Endothelial cell of umbilical vein (primary cell): Measurements from ENCODE around the gene RHBDF1.

Experiments used
- EZH2 ChIP-seq: IDR thresholded peaks from 2 replicates; pipeline ENCODE4 v1.6.1; 2012; ENCODE audit warnings: borderline replicate concordance, low read depth, mild to moderate bottlenecking, moderate library complexity, low read length, inconsistent platforms; ENCODE audit not compliant: severe bottlenecking
- FOS ChIP-seq: IDR thresholded peaks from 2 replicates; pipeline ENCODE4 v1.6.1; 2011; ENCODE audit warnings: mild to moderate bottlenecking, low read length, moderate library complexity, borderline replicate concordance; ENCODE audit not compliant: insufficient read depth
- GATA2 ChIP-seq: IDR thresholded peaks from 2 replicates; pipeline ENCODE4 v1.7.0; 2011; ENCODE audit warnings: low read depth, mild to moderate bottlenecking, moderate library complexity, mixed read lengths, low read length; ENCODE audit not compliant: insufficient read length, insufficient read depth
- JUN ChIP-seq: IDR thresholded peaks from 2 replicates; pipeline ENCODE4 v1.6.1; 2011; ENCODE audit warnings: borderline replicate concordance, low read depth; ENCODE audit not compliant: insufficient read length, insufficient read depth
- MAX ChIP-seq: IDR thresholded peaks from 2 replicates; pipeline ENCODE4 v1.6.1; 2011; ENCODE audit not compliant: insufficient read depth, insufficient read length
- MYC ChIP-seq: IDR thresholded peaks from one replicate; pipeline ENCODE4 v1.6.1; 2011; ENCODE audit warnings: mild to moderate bottlenecking, low read depth, low read length
- POLR2A ChIP-seq: IDR thresholded peaks from 2 replicates; pipeline ENCODE4 v1.6.1; 2012; ENCODE audit warnings: low read depth, mild to moderate bottlenecking, control low read depth, low read length
- POLR2AphosphoS5 ChIP-seq: IDR thresholded peaks from 2 replicates; pipeline ENCODE4 v1.6.1; 2012; ENCODE audit warnings: low read depth, mild to moderate bottlenecking, control low read depth, low read length, moderate library complexity; ENCODE audit not compliant: insufficient read depth
- TF ChIP-seq, protein P1 (sequence below), 2 donors: IDR thresholded peaks; 1 replicate in 1 of 2; 2 replicates in 1 of 2; pipeline ENCODE4 v1.5.1; 2011; ENCODE audit warnings: low read length in 2 of 2, mild to moderate bottlenecking in 2 of 2, moderate library complexity in 2 of 2, control low read depth in 1 of 2, inconsistent platforms in 1 of 2, low read depth in 1 of 2; ENCODE audit not compliant: insufficient read depth in 1 of 2; ENCODE audit errors: extremely low read depth in 1 of 2

DNA sequence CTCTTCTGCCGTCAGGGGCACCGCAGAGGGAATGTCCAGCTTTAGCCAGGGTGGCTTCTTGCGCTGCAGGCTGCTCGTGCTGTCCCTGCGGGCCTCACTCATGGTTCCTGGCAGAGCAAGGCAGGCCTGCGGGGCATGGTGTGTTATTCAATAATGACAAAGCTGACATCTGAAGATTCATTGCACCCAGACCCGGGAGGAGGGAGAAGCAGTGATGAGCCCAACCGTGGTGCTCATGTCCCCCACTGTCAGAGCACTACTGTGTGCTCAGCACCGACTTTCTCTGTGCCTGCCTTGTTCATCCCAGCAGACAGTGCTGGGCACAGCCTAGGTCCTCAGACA is 7.5 kb downstream of the RHBDF1 start:
- TF ChIP-seq MYC (no peak), POLR2A (no peak), JUN (no peak), EZH2 (no peak), POLR2AphosphoS5 (no peak), MAX (no peak), GATA2 (no peak), FOS (no peak)
- TF ChIP-seq, protein P1, sequence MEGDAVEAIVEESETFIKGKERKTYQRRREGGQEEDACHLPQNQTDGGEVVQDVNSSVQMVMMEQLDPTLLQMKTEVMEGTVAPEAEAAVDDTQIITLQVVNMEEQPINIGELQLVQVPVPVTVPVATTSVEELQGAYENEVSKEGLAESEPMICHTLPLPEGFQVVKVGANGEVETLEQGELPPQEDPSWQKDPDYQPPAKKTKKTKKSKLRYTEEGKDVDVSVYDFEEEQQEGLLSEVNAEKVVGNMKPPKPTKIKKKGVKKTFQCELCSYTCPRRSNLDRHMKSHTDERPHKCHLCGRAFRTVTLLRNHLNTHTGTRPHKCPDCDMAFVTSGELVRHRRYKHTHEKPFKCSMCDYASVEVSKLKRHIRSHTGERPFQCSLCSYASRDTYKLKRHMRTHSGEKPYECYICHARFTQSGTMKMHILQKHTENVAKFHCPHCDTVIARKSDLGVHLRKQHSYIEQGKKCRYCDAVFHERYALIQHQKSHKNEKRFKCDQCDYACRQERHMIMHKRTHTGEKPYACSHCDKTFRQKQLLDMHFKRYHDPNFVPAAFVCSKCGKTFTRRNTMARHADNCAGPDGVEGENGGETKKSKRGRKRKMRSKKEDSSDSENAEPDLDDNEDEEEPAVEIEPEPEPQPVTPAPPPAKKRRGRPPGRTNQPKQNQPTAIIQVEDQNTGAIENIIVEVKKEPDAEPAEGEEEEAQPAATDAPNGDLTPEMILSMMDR (IDR thresholded peaks at IDR 0.05; ENCODE audit: extremely low read depth in 1 of 2, insufficient read depth in 1 of 2, low read depth in 1 of 2, low read length in 2 of 2), result no peak
